OCI-LY7 (cell line): ENCODE measurements around the gene WDR7. TPM values are rescaled to one million over a fixed set of nuclear protein-coding genes. Genes with fewer than 3 reads are reported as not detected.

Experiments used
- BruUV-seq: library from RNA; stranded (reverse); fragments of 400-500 nt; replicated peaks from 2 replicates; lab custom pipeline; 2021; lab: Mats Ljungman, UMichigan
- CTCF ChIA-PET: fragments of 300-600 bp; sonication (Branson Sonifier 250); formaldehyde crosslinking; loops from one replicate; lab custom pipeline; 2022; ENCODE audit warnings: antibody characterized with exemption; ENCODE audit not compliant: unreplicated experiment; lab: Charles Lee
- POLR2A ChIA-PET: fragments of 300-600 bp; sonication (Branson Sonifier 250); formaldehyde crosslinking; loops from one replicate; lab custom pipeline; 2022; ENCODE audit warnings: antibody characterized with exemption; lab: Charles Lee
- DNase-seq: peaks from one replicate; pipeline ENCODE4 v3.0.0-alpha.2; 2015; ENCODE audit warnings: low spot score
- H2AFZ ChIP-seq: fragments of 200-600 bp; sonication (generic), shearing (Covaris generic); 2 replicates; pipeline ENCODE4 v1.6.1; 2014; ENCODE audit warnings: mild to moderate bottlenecking, antibody characterized with exemption, low read length, moderate library complexity
- H3K27ac ChIP-seq: fragments of 200-600 bp; sonication (generic); 2 replicates; pipeline ENCODE4 v1.5.1; 2014; ENCODE audit warnings: mixed run types, low read depth, mild to moderate bottlenecking, moderate library complexity, low read length, inconsistent platforms; ENCODE audit not compliant: poor library complexity, severe bottlenecking
- H3K36me3 ChIP-seq: fragments of 200-600 bp; sonication (generic); 2 replicates; pipeline ENCODE4 v1.6.1; 2014; ENCODE audit warnings: mild to moderate bottlenecking, antibody characterized with exemption, low read length, moderate library complexity, mixed read lengths; ENCODE audit not compliant: insufficient read depth
- H3K4me1 ChIP-seq: fragments of 200-600 bp; sonication (generic); 2 replicates; pipeline ENCODE4 v1.5.1; 2014; ENCODE audit warnings: mild to moderate bottlenecking, low read length; ENCODE audit not compliant: insufficient read depth, poor library complexity, severe bottlenecking
- H3K4me2 ChIP-seq: fragments of 200-600 bp; sonication (generic); 2 replicates; pipeline ENCODE4 v1.6.1; 2014; ENCODE audit warnings: mild to moderate bottlenecking, low read length
- H3K4me3 ChIP-seq: fragments of 200-600 bp; sonication (generic); 2 replicates; pipeline ENCODE4 v1.5.1; 2014; ENCODE audit warnings: mild to moderate bottlenecking, low read depth, low read length; ENCODE audit not compliant: poor library complexity, severe bottlenecking
- H3K79me2 ChIP-seq: fragments of 200-600 bp; sonication (generic); 2 replicates; pipeline ENCODE4 v1.6.1; 2016; ENCODE audit warnings: low read depth, mild to moderate bottlenecking, low read length, moderate library complexity, mixed read lengths; ENCODE audit not compliant: insufficient read depth
- H3K9me2 ChIP-seq: fragments of 200-600 bp; sonication (generic); 2 replicates; pipeline ENCODE4 v1.6.1; 2016; ENCODE audit warnings: mild to moderate bottlenecking, low read length, mixed read lengths; ENCODE audit not compliant: insufficient read depth
- H3K9me3 ChIP-seq: fragments of 200-600 bp; sonication (generic); 2 replicates; pipeline ENCODE4 v1.6.1; 2014; ENCODE audit warnings: mild to moderate bottlenecking, mixed run types, low read length, mixed read lengths
- H4K20me1 ChIP-seq: fragments of 200-600 bp; sonication (generic); 2 replicates; pipeline ENCODE4 v1.6.1; 2014; ENCODE audit warnings: mild to moderate bottlenecking, antibody characterized with exemption, low read length, moderate library complexity, mixed read lengths; ENCODE audit not compliant: insufficient read depth
- CTCF ChIP-seq: fragments of 200-600 bp; sonication (generic); conservative IDR thresholded peaks from 2 replicates; pipeline ENCODE4 v1.5.1; 2014; ENCODE audit warnings: mild to moderate bottlenecking, antibody characterized with exemption, low read length, moderate library complexity, mixed read lengths
- EZH2phosphoT487 ChIP-seq: fragments of 200-600 bp; sonication (generic); IDR thresholded peaks from 2 replicates; pipeline ENCODE4 v1.6.1; 2018; ENCODE audit warnings: low read depth, borderline replicate concordance, mild to moderate bottlenecking, mixed run types, antibody characterized with exemption, low read length, moderate library complexity, mixed read lengths
- intact Hi-C: fragments of 100-400 bp; cut with micrococcal nuclease; formaldehyde crosslinking; loops from one replicate; pipeline ENCODE4 v1.10.0; 2022; ENCODE audit not compliant: unreplicated experiment
- total RNA-seq, 2 experiments: library from RNA; depleted of rRNA in 1 of 2; stranded (reverse); fragments of >200 nt in 1 of 2; shearing (Covaris generic) in 1 of 2; gene quantifications; 2 replicates each; pipeline ENCODE4 v1.2.3, GENCODE V29; 2014 to 2022

WDR7 gene
- total RNA-seq, 2 experiments from 2014 or later, result 13.2 to 17.1 TPM

- no TSS peak for BruUV-seq
- TF ChIP-seq CTCF (no peak), EZH2phosphoT487 (no peak)
- Histone ChIP-seq H3K9me2 (no peaks in the 10 kb centered on the region), H3K79me2 (no peaks in the 10 kb centered on the region), H4K20me1 (no peaks in the 10 kb centered on the region), H2AFZ (no peak overlapping the region), H3K4me1 (no peaks in the 10 kb centered on the region), H3K36me3 (no peaks in the 10 kb centered on the region), H3K27ac (no peak overlapping the region), H3K9me3 (no peaks in the 10 kb centered on the region), H3K4me3 (no peak overlapping the region), H3K4me2 (no peak overlapping the region)
- DNase-seq, result no peak
- CTCF ChIA-PET, result no interaction called here
- intact Hi-C loops, result no loop called here
- POLR2A ChIA-PET, result no interaction called here
Measured at GRCh38 chr18:57054891-57055290, 403.7 kb downstream of the WDR7 start.

- ChIA-PET POLR2A (no interaction called here), CTCF (no interaction called here)
- no peak overlapping the region for H3K27ac ChIP-seq
- H3K9me2 ChIP-seq, result no peaks in the 10 kb centered on the region
- BruUV-seq, result no TSS peak
- intact Hi-C loops, result no loop called here
- no peak overlapping the region for H3K4me3 ChIP-seq
- H3K4me1 ChIP-seq, result no peaks in the 10 kb centered on the region
- H3K36me3 ChIP-seq, result no peaks in the 10 kb centered on the region
- no peak overlapping the region for H2AFZ ChIP-seq
- no peaks in the 10 kb centered on the region for H4K20me1 ChIP-seq
- TF ChIP-seq CTCF (no peak), EZH2phosphoT487 (no peak)
- no peak overlapping the region for H3K4me2 ChIP-seq
- no peaks in the 10 kb centered on the region for H3K9me3 ChIP-seq
- no peaks in the 10 kb centered on the region for H3K79me2 ChIP-seq
- no peak for DNase-seq
Measured at GRCh38 chr18:57057890-57058289, 406.7 kb downstream of the WDR7 start.

GRCh38 chr18:57058734-57059133, 407.6 kb downstream of the WDR7 start:
- no peaks in the 10 kb centered on the region for H3K36me3 ChIP-seq
- H3K27ac ChIP-seq, result no peak overlapping the region
- no peaks in the 10 kb centered on the region for H3K9me2 ChIP-seq
- TF ChIP-seq CTCF (no peak), EZH2phosphoT487 (no peak)
- no peak for DNase-seq
- H2AFZ ChIP-seq, result no peak overlapping the region
- POLR2A ChIA-PET, result no interaction called here
- H3K4me2 ChIP-seq, result no peak overlapping the region
- no peak overlapping the region for H3K4me3 ChIP-seq
- intact Hi-C loops, result no loop called here
- no peaks in the 10 kb centered on the region for H4K20me1 ChIP-seq
- no TSS peak for BruUV-seq
- H3K79me2 ChIP-seq, result no peaks in the 10 kb centered on the region
- no peaks in the 10 kb centered on the region for H3K4me1 ChIP-seq
- CTCF ChIA-PET, result no interaction called here
- no peaks in the 10 kb centered on the region for H3K9me3 ChIP-seq
